H1 (cell line): ENCODE measurements around the gene SERAC1.
"Not testable (repeated sequence)": the region's sequence is repeated elsewhere in the genome, so short reads cannot be mapped to it uniquely, and the experiment has no call there.

Experiments used
- JUN ChIP-seq: IDR thresholded peaks from 2 replicates; pipeline ENCODE4 v1.6.1; 2011; ENCODE audit warnings: low read depth, mild to moderate bottlenecking, improper control_type of control experiment, low read length
- POLR2AphosphoS5 ChIP-seq: IDR thresholded peaks from 2 replicates; pipeline ENCODE4 v1.6.1; 2011; ENCODE audit warnings: low read depth, low read length
- RBBP5 ChIP-seq: IDR thresholded peaks from 2 replicates; pipeline ENCODE4 v1.7.1; 2012; ENCODE audit warnings: low read depth, mild to moderate bottlenecking, inconsistent platforms, low read length, moderate library complexity, borderline replicate concordance
- RNF2 ChIP-seq: fragments of 200-900, 300-1000 bp; sonication (generic); IDR thresholded peaks from 2 replicates; pipeline ENCODE4 v1.7.1; 2016; ENCODE audit warnings: borderline replicate concordance, low read depth, mild to moderate bottlenecking, antibody characterized with exemption, low read length; ENCODE audit not compliant: poor library complexity, severe bottlenecking; ENCODE audit errors: missing control alignments
- SIRT6 ChIP-seq: IDR thresholded peaks from one replicate; pipeline ENCODE4 v1.7.1; 2012; ENCODE audit warnings: low read length, inconsistent platforms
- SP2 ChIP-seq: IDR thresholded peaks from 2 replicates; pipeline ENCODE4 v1.6.1; 2012; ENCODE audit warnings: mild to moderate bottlenecking, low read length, inconsistent platforms
- TEAD4 ChIP-seq: IDR thresholded peaks from 2 replicates; pipeline ENCODE4 v1.6.1; 2012; ENCODE audit warnings: low read depth, low read length, inconsistent platforms, mixed read lengths
- TF ChIP-seq, protein P1 (sequence below), 3 experiments: IDR thresholded peaks; 1 replicate in 2 of 3; 2 replicates in 1 of 3; pipeline versions ENCODE4 v1.5.1 to v1.6.1; 2011; ENCODE audit warnings: low read length in 3 of 3, mild to moderate bottlenecking in 3 of 3, inconsistent platforms in 2 of 3, low read depth in 1 of 3, moderate library complexity in 1 of 3; ENCODE audit not compliant: insufficient read depth in 1 of 3; ENCODE audit errors: control extremely low read depth in 1 of 3

DNA sequence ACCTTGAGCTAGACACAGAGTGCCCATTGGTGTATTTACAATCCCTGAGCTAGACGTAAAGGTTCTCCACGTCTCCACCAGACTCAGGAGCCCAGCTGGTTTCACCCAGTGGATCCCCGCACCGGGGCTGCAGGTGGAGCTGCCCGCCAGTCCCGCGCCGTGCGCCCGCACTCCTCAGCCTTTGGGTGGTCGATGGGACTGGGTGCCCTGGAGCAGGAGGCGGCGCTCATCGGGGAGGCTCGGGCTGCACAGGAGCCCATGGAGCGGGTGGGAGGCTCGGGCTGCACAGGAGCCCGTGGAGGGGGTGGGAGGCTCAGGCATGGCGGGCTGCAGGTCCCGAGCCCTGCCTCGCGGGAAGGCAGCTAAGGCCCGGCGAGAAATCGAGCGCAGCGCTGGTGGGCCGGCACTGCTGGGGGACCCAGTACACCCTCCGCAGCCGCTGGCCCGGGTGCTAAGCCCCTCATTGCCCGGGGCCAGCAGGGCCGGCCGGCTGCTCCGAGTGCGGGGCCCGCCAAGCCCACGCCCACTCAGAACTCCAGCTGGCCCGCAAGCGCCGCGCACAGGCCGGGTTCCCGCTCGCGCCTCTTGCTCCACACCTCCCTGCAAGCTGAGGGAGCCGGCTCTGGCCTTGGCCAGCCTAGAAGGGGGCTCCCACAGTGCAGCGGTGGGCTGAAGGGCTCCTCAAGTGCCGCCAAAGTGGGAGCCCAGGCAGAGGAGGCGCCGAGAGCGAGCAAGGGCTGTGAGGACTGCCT is 41.7 kb upstream of the SERAC1 start:
- TF ChIP-seq JUN, SIRT6, SP2, POLR2AphosphoS5, TEAD4, RNF2, RBBP5: not testable (repeated sequence)
- TF ChIP-seq, protein P1, sequence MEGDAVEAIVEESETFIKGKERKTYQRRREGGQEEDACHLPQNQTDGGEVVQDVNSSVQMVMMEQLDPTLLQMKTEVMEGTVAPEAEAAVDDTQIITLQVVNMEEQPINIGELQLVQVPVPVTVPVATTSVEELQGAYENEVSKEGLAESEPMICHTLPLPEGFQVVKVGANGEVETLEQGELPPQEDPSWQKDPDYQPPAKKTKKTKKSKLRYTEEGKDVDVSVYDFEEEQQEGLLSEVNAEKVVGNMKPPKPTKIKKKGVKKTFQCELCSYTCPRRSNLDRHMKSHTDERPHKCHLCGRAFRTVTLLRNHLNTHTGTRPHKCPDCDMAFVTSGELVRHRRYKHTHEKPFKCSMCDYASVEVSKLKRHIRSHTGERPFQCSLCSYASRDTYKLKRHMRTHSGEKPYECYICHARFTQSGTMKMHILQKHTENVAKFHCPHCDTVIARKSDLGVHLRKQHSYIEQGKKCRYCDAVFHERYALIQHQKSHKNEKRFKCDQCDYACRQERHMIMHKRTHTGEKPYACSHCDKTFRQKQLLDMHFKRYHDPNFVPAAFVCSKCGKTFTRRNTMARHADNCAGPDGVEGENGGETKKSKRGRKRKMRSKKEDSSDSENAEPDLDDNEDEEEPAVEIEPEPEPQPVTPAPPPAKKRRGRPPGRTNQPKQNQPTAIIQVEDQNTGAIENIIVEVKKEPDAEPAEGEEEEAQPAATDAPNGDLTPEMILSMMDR (IDR thresholded peaks at IDR 0.05; ENCODE audit: control extremely low read depth in 1 of 3, insufficient read depth in 1 of 3, low read depth in 1 of 3, low read length in 3 of 3): not testable (repeated sequence)
